ENCODE measurements around the gene HDLBP. TPM values are rescaled to one million over a fixed set of nuclear protein-coding genes. Genes with fewer than 3 reads are reported as not detected.

HDLBP gene
- total RNA-seq, 1 donor from 2014 or later: 989 TPM

DNA sequence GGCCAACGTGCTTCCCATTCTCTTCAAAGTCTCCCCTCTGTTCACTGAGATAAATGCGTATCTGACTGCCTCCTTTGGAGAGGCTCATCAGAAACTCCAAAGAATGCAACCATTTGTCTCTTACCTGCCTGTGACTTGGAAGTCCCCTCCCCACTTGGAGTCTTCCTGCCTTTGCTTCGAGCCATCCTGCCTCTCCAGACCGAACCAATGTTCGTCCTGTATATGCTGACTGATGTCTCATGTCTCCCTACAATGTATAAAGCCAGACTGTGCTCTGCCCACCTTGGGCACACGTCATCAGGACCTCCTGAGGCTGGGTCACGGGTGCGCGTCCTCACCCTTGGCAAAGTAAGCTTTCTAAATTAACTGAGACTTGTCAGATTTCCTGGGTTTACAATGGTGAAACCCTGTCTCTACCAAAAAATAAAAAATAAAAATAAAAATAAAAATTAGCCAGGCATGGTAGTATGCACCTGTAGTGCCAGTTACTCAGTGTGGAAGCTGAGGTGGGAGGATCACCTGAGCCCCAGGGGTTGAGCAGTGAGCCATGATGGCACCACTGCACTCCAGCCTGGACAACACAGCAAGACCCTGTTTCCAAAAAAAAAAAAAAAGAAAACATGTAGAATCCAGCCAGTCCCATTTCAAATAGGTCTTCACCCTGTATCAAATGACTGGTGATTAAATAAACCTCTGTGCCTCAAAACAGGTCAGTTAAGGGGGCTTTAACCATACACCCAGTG is 29.0 kb downstream of the HDLBP start:
- Mint-ChIP-seq H3K27ac (ENCODE audit: unreplicated experiment) (no peak overlapping the region), H3K4me3 (ENCODE audit: unreplicated experiment) (no peak overlapping the region), H3K9me3 (ENCODE audit: low read depth) (no peaks in the 10 kb centered on the region), H3K27me3 (ENCODE audit: low read depth) (no peaks in the 10 kb centered on the region), H3K4me1 (ENCODE audit: low read depth) (peaks cover 6% of the 10 kb centered on the region), H3K36me3 (ENCODE audit: low read depth) (no peaks in the 10 kb centered on the region)
- no peak for DNase-seq (ENCODE audit: low spot score)
- TF ChIP-seq CTCF (IDR thresholded peaks at IDR 0.05): no peak

GRCh38 chr2:241285596-241285995 is 29.9 kb downstream of the HDLBP start:
- Mint-ChIP-seq H3K9me3 (ENCODE audit: low read depth) (no peaks in the 10 kb centered on the region), H3K4me3 (ENCODE audit: unreplicated experiment) (no peak overlapping the region), H3K4me1 (ENCODE audit: low read depth) (peaks cover 6% of the 10 kb centered on the region), H3K36me3 (ENCODE audit: low read depth) (no peaks in the 10 kb centered on the region), H3K27me3 (ENCODE audit: low read depth) (no peaks in the 10 kb centered on the region), H3K27ac (ENCODE audit: unreplicated experiment) (no peak overlapping the region)
- TF ChIP-seq CTCF (IDR thresholded peaks at IDR 0.05): no peak
- DNase-seq (ENCODE audit: low spot score): no peak

GRCh38 chr2:241282555-241282954 is 32.9 kb downstream of the HDLBP start:
- H3K9me3 Mint-ChIP-seq (ENCODE audit: low read depth): no peaks in the 10 kb centered on the region
- no peak for DNase-seq (ENCODE audit: low spot score)

GRCh38 chr2:241280291-241280690 is 35.2 kb downstream of the HDLBP start:
- H3K36me3 Mint-ChIP-seq (ENCODE audit: low read depth): peaks cover 1% of the 10 kb centered on the region

More at GRCh38 chr2:241282555-241282954, 32.9 kb downstream of the HDLBP start:
- Mint-ChIP-seq H3K36me3 (ENCODE audit: low read depth) (no peaks in the 10 kb centered on the region), H3K4me3 (ENCODE audit: unreplicated experiment) (no peak overlapping the region), H3K27ac (ENCODE audit: unreplicated experiment) (no peak overlapping the region), H3K4me1 (ENCODE audit: low read depth) (peaks cover 15% of the 10 kb centered on the region), H3K27me3 (ENCODE audit: low read depth) (no peaks in the 10 kb centered on the region)
- no peak for TF ChIP-seq CTCF (IDR thresholded peaks at IDR 0.05)

GRCh38 chr2:241279828-241280227 is 35.6 kb downstream of the HDLBP start:
- no peak for TF ChIP-seq CTCF (IDR thresholded peaks at IDR 0.05)
- Mint-ChIP-seq H3K27me3 (ENCODE audit: low read depth) (no peaks in the 10 kb centered on the region), H3K4me1 (ENCODE audit: low read depth) (peaks cover 18% of the 10 kb centered on the region), H3K9me3 (ENCODE audit: low read depth) (peaks cover 7% of the 10 kb centered on the region), H3K27ac (ENCODE audit: unreplicated experiment) (peak overlapping the region; percentile 81), H3K4me3 (ENCODE audit: unreplicated experiment) (no peak overlapping the region), H3K36me3 (ENCODE audit: low read depth) (peaks cover 4% of the 10 kb centered on the region)
- no peak for DNase-seq (ENCODE audit: low spot score)

More at GRCh38 chr2:241280291-241280690, 35.2 kb downstream of the HDLBP start:
- Mint-ChIP-seq H3K27me3 (ENCODE audit: low read depth) (no peaks in the 10 kb centered on the region), H3K4me3 (ENCODE audit: unreplicated experiment) (no peak overlapping the region), H3K9me3 (ENCODE audit: low read depth) (peaks cover 4% of the 10 kb centered on the region), H3K4me1 (ENCODE audit: low read depth) (peaks cover 18% of the 10 kb centered on the region), H3K27ac (ENCODE audit: unreplicated experiment) (no peak overlapping the region)
- DNase-seq (ENCODE audit: low spot score): no peak
- no peak for TF ChIP-seq CTCF (IDR thresholded peaks at IDR 0.05)

Measured in chondrocyte (in vitro differentiated cells).